HT1080 (cell line): ENCODE measurements around the gene CAMK1G. TPM values are rescaled to one million over a fixed set of nuclear protein-coding genes. Genes with fewer than 3 reads are reported as not detected.

Experiments used
- DNase-seq: peaks from one replicate; pipeline ENCODE4 v3.0.0-alpha.2; 2015; ENCODE audit warnings: low read depth
- polyA plus RNA-seq, 2 experiments: library from polyadenylated mRNA; depleted of rRNA; stranded (reverse); fragments of >200 nt; gene quantifications; 2 replicates each; pipeline ENCODE4 v1.2.3, GENCODE V29; 2015
- total RNA-seq: library from RNA; depleted of rRNA; stranded (reverse); fragments of >200 nt; shearing (Covaris generic); gene quantifications from 2 replicates; pipeline ENCODE4 v1.2.3, GENCODE V29; 2014; rRNA removed

CAMK1G gene
- not detected in 2 replicates for total RNA-seq
- 0.05 and 0.13 TPM in 2 replicates for polyA plus RNA-seq (2015; cell fraction: cytosol; rRNA removed)
- not detected in 2 replicates for polyA plus RNA-seq (2015; cell fraction: nucleus; rRNA removed)

GRCh38 chr1:209583408-209583807, at the start of gene CAMK1G:
CAMK1G (plus strand) TSS chr1:209583714; CDS start chr1:209594984, 11,270 bp downstream.
- DNase-seq, result peak; percentile 33

- no peak for DNase-seq
Observed at GRCh38 chr1:209534496-209535250, 48.8 kb upstream of the CAMK1G start.

DNA sequence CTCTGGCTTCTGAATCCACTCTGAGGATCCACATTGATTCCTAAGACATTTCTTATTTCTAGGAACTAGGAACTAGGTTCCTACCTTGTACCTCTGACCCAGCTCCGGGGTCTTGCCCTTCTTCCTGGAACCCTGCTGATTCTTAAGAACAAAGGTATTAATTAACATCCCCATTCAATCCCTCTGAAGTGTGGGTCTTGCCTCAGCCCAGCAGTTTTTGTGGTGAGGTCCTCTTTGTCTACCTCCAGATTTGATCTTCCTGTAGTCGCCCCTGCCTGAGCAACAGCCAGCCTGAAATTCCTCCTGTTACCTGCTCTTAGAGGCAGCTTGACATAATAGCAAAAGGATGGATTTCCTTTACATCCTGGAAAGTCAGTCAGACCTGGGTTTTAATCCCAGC, 46.7 kb upstream of the CAMK1G start:
- DNase-seq, result no peak

GRCh38 chr1:209537336-209538114, 46.0 kb upstream of the CAMK1G start:
- DNase-seq, result peak; percentile 81

- DNase-seq, result peak; percentile 34
Observed at GRCh38 chr1:209539576-209539975, 43.9 kb upstream of the CAMK1G start.

- peak; percentile 96 for DNase-seq
Observed at GRCh38 chr1:209542585-209542984, 40.9 kb upstream of the CAMK1G start.

GRCh38 chr1:209544098-209544497, 39.4 kb upstream of the CAMK1G start:
- no peak for DNase-seq

DNA sequence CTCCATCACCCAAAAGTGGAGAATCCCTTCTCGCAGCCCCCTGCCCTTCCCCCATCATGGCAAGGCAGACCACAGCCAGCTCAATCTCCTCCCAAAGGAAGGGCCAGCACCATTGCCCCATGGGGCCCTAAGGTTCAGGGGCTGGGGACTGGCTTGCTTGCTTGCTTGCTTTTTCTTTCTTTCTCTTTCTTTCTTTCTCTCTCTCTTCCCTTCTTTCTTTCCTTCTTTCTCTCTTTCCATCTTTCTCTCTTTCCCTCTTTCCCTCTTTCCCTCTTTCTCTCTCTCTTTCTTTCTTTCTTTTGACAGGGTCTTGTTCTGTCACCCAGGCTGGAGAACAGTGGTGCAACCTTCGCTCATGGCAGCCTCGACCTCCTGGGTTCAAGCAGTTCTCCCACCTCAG, 38.1 kb upstream of the CAMK1G start:
- DNase-seq, result no peak

GRCh38 chr1:209546390-209547085, 37.0 kb upstream of the CAMK1G start:
- DNase-seq, result no peak

DNA sequence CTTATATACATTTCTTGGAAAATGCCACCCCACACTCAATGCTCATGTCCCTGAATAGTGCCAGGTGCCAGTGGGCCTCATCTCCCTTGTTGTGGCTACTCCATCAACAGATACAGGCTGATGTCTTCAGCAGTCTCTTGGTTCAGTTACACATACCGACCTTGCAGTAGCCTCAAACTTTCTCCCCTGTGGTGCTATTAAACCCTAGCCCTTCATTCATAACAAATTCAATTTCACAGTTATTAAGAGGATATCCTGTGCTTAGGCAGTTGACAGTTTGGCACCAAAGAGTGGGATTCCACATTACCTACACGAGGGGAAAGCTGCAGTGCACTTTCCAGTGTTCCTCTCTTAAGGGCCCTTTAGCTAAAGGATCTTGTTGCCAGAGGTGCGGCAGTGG, 35.9 kb upstream of the CAMK1G start:
- DNase-seq, result no peak

GRCh38 chr1:209549443-209550205, 33.9 kb upstream of the CAMK1G start:
- DNase-seq, result no peak

- no peak for DNase-seq
Observed at GRCh38 chr1:209550519-209550918, 33.0 kb upstream of the CAMK1G start.

- DNase-seq, result no peak
Observed at GRCh38 chr1:209552406-209553264, 30.9 kb upstream of the CAMK1G start.

GRCh38 chr1:209554761-209555611, 28.5 kb upstream of the CAMK1G start:
- DNase-seq, result no peak

GRCh38 chr1:209556162-209556690, 27.3 kb upstream of the CAMK1G start:
- DNase-seq, result no peak

DNA sequence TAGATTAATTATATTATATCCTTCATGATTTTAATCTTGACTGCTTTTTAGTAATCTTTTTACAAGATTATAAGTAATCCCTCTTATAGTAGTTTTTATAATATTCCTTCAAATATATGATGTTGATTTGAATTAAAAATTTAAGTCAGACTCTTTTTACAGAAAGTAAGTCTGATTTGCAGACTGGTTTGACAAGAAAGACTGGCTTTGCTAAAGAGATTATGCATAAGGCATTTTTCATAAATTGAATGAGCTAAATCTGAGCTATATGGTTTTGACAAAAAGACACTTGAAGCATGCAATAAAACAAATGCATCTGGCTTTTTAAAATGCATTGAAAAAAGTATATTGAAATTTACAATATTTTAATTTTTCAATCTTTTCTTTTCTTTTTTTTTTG, 26.3 kb upstream of the CAMK1G start:
- DNase-seq, result no peak

DNA sequence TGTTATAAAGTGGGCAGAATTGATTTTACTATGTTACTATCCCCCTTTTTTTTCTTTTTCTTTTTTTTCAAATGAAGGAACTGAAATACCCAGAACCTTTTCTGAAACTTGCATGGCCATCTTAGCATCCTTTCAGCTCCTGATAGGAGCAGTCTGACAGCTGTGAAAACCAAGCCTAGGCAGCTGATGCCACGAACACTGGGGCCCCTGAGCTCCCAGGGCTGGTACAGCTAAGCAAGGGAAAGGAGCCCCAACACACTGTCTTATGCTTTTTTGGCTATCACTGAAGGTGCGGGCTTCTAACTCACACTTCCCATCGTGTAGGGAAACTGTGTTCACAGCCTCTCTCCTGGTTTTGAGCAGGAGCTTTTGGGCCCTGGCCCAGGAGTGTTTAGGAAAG, 23.0 kb upstream of the CAMK1G start:
- no peak for DNase-seq

DNA sequence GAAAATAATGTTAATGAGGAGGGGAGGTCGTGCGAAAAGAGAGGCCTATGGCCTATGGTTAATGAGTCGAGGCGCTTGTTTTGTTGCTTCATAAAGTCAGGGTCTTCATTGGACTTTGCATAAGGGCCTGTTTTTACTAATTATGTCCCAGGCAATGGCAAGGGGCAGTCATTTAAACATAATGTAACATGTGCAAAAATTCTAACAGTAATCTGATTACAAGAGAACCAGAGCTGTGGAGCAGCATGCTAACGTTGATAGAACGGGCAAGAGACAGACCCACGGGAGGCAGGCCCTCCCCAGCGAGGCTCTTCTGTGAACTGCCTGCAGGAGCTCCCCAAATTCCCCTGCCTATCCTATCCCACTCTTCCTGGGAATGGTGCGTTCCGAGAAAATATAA, 22.6 kb upstream of the CAMK1G start:
- no peak for DNase-seq

DNA sequence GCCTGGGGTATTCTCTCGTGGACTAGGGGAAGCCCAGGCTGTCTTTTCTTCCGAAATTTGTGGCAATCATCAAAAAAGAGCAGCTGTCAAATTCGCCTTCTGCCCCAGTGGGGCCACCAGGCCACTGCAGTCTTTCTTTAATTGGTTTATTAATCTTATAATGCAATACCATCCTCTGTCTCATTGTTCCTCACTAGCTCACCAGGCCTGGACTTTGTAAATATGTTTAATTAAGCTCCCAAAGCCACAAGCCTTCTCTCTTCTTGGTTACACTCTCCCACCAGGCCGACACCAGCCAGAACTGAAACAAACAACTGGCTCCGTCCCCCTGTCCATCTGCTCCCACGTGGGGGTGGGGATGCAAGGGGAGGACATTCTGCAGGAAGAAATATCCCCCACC, 22.0 kb upstream of the CAMK1G start:
- no peak for DNase-seq
